GM12865 (cell line): ENCODE data around the gene RTTN.

Source experiments
- DNase-seq: peaks from one replicate; pipeline ENCODE4 v3.0.0; 2010; ENCODE audit warnings: low read depth
- H3K4me3 ChIP-seq: 2 replicates; pipeline ENCODE4 v1.5.1; 2011; ENCODE audit warnings: mild to moderate bottlenecking, low read depth, low read length, control low read depth
- TF ChIP-seq, protein P1 (sequence below): IDR thresholded peaks from 2 replicates; pipeline ENCODE4 v1.5.1; 2011; ENCODE audit warnings: low read length, control low read depth, low read depth, inconsistent platforms; ENCODE audit not compliant: insufficient read depth; ENCODE audit errors: missing control alignments

The RTTN gene

DNA sequence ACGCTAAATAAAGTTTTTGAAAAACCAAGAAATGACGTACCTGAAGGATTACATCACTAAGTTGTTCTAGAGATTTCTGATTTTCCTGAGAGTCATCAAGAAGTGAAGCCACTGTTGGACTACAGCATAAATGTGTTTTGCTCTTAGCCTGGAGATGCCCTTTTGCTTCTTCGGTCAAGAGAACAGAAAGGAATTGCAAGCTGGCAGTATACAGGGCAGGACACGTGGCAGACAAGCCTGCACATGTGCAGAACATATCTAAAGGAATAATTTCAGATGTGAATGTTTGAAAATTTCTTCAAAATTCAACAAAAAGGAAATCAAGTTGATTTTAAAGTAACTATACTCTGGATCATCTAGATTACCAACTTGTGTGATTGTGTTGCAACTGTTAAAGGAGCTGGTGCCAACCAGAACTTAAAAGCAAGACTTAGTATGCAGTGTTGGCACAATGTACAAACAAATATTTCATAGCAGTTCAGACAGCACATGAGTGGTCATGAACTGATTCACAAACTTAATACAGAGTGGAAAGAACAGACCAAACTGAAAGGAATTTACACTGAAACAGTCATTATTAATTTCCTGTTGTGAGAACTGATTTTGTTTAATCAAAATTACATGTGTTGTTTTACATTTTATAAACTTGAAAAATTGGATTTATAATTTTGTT is 157.4 kb downstream of the RTTN start:
- TF ChIP-seq, protein P1, sequence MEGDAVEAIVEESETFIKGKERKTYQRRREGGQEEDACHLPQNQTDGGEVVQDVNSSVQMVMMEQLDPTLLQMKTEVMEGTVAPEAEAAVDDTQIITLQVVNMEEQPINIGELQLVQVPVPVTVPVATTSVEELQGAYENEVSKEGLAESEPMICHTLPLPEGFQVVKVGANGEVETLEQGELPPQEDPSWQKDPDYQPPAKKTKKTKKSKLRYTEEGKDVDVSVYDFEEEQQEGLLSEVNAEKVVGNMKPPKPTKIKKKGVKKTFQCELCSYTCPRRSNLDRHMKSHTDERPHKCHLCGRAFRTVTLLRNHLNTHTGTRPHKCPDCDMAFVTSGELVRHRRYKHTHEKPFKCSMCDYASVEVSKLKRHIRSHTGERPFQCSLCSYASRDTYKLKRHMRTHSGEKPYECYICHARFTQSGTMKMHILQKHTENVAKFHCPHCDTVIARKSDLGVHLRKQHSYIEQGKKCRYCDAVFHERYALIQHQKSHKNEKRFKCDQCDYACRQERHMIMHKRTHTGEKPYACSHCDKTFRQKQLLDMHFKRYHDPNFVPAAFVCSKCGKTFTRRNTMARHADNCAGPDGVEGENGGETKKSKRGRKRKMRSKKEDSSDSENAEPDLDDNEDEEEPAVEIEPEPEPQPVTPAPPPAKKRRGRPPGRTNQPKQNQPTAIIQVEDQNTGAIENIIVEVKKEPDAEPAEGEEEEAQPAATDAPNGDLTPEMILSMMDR = no peak
- no peak for DNase-seq
- no peak overlapping the region for H3K4me3 ChIP-seq

DNA sequence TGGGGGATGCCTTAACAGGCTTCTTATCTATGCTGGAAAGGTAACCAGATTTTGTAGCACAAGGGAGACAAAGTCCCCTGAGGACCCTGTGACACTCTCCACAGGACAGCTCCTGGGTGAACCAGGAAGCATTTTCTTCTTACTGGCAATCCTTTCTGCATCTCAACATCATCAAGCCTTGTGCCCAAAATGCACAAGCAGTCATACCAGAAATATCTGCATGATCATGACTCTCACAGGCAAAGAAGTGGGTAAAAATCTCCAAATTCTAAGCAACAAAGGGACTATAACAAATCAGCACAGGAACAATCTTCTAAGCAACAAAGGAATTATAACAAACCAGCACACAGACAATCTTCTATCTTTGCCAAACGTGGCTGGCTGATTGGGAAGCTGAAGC is 158.7 kb downstream of the RTTN start:
- TF ChIP-seq, protein P1 = no peak
- no peak overlapping the region for H3K4me3 ChIP-seq
- no peak for DNase-seq

DNA sequence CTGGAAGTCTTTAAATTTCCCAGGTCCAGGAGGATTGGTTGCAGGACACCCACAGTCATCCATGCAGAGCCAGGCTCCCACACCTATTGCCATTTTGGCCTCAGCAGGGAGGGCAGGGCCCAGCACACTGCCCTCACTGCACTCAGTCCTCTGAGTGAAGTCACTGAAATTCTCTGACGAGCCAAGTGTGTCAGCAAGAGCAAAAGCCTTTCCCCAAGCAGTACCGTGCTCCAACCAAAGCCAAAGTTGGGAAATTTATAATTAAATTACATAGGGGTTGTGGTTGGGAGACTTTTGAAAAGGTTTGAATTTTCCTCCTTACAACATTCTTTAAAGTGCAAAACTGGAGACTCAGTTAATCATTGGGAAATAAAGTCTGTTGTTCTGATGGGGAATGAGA is 159.3 kb downstream of the RTTN start:
- TF ChIP-seq, protein P1 = no peak
- no peak overlapping the region for H3K4me3 ChIP-seq
- no peak for DNase-seq

DNA sequence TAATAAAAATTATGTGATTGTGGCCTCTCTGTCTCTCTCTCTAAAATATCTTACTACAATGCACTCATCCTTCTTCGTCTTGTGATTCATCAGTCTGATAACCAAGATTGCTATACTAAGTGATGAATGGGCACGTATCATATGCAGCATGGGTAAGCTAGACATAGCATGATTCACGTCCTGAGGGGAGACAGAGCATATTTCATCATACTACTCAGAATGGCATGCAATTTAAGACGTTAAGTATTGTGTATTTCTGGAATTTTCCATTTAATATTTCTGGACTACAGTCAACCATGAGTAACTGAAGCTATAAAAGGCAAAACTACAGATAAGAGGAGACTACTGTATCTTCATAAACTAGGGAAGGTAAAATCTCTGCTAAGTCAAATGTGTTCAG is 160.9 kb downstream of the RTTN start:
- no peak overlapping the region for H3K4me3 ChIP-seq
- TF ChIP-seq, protein P1 = no peak
- no peak for DNase-seq

DNA sequence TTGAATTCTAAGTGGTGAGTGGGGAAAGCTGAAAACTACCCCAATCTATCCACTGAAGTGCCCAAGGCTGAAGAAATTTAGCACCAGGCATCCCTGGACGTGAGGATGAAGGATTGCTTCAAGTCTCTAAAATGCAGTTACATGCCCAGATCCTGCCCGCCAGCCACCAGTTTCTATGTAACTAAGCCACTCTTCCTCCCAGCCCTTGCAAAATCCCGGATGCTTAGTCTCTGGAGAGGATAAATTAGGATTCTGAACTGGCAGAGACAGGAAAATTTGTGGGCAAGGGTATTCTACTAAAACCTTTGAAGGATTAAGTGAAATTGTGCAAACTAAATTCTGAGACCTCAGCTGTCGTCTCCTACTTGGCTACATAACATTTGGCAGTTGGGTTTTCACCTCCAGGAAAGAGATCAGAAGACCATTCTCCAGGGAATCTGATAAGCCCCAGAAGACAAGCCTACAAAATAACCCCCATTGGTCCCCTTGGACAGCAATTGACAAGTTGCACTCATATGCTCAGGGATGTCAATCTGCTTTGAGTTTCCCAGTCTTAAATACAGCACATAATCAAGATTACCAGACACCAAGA is 163.9 kb downstream of the RTTN start:
- no peak for DNase-seq
- no peak overlapping the region for H3K4me3 ChIP-seq
- TF ChIP-seq, protein P1 = no peak

DNA sequence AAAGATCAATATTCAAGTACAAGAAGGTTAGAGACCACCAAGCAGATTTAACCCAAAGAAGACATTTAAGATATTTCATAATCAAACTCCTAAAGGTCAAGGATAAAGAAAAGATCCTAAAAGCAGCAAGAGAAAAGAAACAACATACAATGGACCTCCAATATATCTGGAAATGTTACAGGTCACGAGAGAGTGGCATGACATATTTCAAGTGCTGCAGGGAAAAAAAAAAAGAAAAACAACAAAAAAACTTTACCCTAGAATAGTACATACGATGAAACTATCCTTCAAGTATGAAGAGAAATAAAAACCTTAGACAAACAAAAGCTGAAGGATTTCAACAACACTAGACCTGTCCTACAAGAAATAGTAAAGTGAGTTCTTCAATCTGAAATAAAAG is 166.3 kb downstream of the RTTN start:
- H3K4me3 ChIP-seq = no peak overlapping the region
- TF ChIP-seq, protein P1 = no peak
- DNase-seq = no peak

DNA sequence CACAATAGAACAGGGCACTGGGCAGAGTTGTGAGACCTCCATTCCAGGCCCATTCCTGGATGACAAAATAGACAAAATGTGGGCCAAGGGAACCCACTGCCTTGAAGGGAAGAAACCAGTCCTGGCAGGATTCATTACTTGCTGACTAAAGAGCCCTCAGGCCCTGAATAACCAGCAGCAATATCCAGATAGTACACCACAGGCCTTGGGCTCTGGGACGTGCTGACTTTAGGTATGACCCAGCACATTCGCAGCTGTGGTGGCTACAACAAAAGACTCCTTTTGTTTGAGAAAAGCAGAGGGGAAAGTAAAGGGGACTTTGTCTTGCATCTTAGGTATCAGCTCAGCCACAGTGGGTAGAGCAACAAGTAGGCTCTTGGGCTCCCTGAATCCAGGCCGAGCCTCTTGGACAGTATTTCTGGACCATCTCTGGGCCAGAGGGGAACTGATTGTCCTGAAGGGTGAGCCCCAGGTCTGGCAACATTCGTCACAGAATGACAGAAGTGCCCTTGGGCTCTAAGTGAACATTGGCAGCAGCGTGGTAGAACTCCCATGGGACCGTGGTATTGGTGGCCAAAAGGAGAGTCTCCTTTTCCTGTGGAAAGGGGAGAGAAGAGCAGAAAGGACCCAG is 167.9 kb downstream of the RTTN start:
- TF ChIP-seq, protein P1 = no peak
- peak; percentile 24 for DNase-seq
- H3K4me3 ChIP-seq = no peak overlapping the region
